Activated B cell treated with CpG ODN at 0.5 μM for 24 hours (primary cell): ENCODE measurements around the gene ZNF655. TPM values are rescaled to one million over a fixed set of nuclear protein-coding genes. Genes with fewer than 3 reads are reported as not detected.
"Not testable (repeated sequence)": the region's sequence is repeated elsewhere in the genome, so short reads cannot be mapped to it uniquely, and the experiment has no call there.

Experiments
- ATAC-seq: fragments of 200-7000 bp; cut with Tn5 transposase; one replicate; pipeline ENCODE4 v1.10.0; 2021; ENCODE audit warnings: low read depth, mild to moderate bottlenecking, moderate library complexity
- CTCF ChIA-PET: fragments of 350-600 bp; sonication (Branson Sonifier 250); formaldehyde crosslinking; loops from one replicate; lab custom pipeline; 2021; ENCODE audit warnings: antibody characterized with exemption; lab: Charles Lee
- POLR2A ChIA-PET: fragments of 350-600 bp; sonication (Branson Sonifier 250); formaldehyde crosslinking; loops from one replicate; lab custom pipeline; 2021; ENCODE audit warnings: antibody characterized with exemption; lab: Charles Lee
- DNase-seq: peaks from one replicate; pipeline ENCODE4 v3.0.0; 2022
- H3K27ac Mint-ChIP-seq: one replicate; pipeline ENCODE4 v1.8.0; 2020; ENCODE audit warnings: mixed read lengths
- H3K27me3 Mint-ChIP-seq: one replicate; pipeline ENCODE4 v1.8.0; 2021; ENCODE audit warnings: mixed read lengths
- H3K36me3 Mint-ChIP-seq: one replicate; pipeline ENCODE4 v1.8.0; 2021; ENCODE audit warnings: low read depth, mixed read lengths
- H3K4me1 Mint-ChIP-seq: one replicate; pipeline ENCODE4 v1.8.0; 2021; ENCODE audit warnings: mixed read lengths
- H3K4me3 Mint-ChIP-seq: one replicate; pipeline ENCODE4 v1.8.0; 2020; ENCODE audit warnings: mild to moderate bottlenecking, mixed read lengths
- H3K9me3 Mint-ChIP-seq: one replicate; pipeline ENCODE4 v1.8.0; 2020; ENCODE audit warnings: mixed read lengths
- intact Hi-C: fragments of 100-400 bp; cut with micrococcal nuclease; formaldehyde crosslinking; loops from one replicate; pipeline ENCODE4 v1.15.1; 2024
- total RNA-seq: library from RNA; stranded (reverse); gene quantifications from 2 replicates; pipeline ENCODE4 v1.2.3, GENCODE V29; 2022
- TF ChIP-seq, protein P1 (sequence below): fragments of 200-600 bp; IDR thresholded peaks from one replicate; pipeline ENCODE4 v1.8.0; 2022; ENCODE audit warnings: antibody characterized with exemption, mild to moderate bottlenecking

The ZNF655 gene
- total RNA-seq, 1 donor from 2014 or later: 116 TPM

GRCh38 chr7:99573257-99573656, 14.8 kb downstream of the ZNF655 start:
- DNase-seq (no peak), ATAC-seq (no peak)
- H3K4me3 Mint-ChIP-seq: no peak overlapping the region
- H3K9me3 Mint-ChIP-seq: no peaks in the 10 kb centered on the region
- no peak overlapping the region for H3K27ac Mint-ChIP-seq
- peaks cover 47% of the 10 kb centered on the region for H3K36me3 Mint-ChIP-seq
- H3K4me1 Mint-ChIP-seq: peaks cover 9% of the 10 kb centered on the region
- TF ChIP-seq, protein P1, sequence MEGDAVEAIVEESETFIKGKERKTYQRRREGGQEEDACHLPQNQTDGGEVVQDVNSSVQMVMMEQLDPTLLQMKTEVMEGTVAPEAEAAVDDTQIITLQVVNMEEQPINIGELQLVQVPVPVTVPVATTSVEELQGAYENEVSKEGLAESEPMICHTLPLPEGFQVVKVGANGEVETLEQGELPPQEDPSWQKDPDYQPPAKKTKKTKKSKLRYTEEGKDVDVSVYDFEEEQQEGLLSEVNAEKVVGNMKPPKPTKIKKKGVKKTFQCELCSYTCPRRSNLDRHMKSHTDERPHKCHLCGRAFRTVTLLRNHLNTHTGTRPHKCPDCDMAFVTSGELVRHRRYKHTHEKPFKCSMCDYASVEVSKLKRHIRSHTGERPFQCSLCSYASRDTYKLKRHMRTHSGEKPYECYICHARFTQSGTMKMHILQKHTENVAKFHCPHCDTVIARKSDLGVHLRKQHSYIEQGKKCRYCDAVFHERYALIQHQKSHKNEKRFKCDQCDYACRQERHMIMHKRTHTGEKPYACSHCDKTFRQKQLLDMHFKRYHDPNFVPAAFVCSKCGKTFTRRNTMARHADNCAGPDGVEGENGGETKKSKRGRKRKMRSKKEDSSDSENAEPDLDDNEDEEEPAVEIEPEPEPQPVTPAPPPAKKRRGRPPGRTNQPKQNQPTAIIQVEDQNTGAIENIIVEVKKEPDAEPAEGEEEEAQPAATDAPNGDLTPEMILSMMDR: no peak
- intact Hi-C loops: no loop called here
- no peaks in the 10 kb centered on the region for H3K27me3 Mint-ChIP-seq
- CTCF ChIA-PET: no interaction called here
- POLR2A ChIA-PET: no interaction called here

GRCh38 chr7:99576251-99576650, 17.8 kb downstream of the ZNF655 start:
- TF ChIP-seq, protein P1: no peak
- no peaks in the 10 kb centered on the region for H3K27me3 Mint-ChIP-seq
- H3K9me3 Mint-ChIP-seq: no peaks in the 10 kb centered on the region
- intact Hi-C loops: no loop called here
- DNase-seq: no peak
- ATAC-seq: no peak
- no peak overlapping the region for H3K4me3 Mint-ChIP-seq
- H3K27ac Mint-ChIP-seq: no peak overlapping the region
- peaks cover 32% of the 10 kb centered on the region for H3K4me1 Mint-ChIP-seq
- POLR2A ChIA-PET: no interaction called here
- CTCF ChIA-PET: no interaction called here
- peaks cover 30% of the 10 kb centered on the region for H3K36me3 Mint-ChIP-seq

DNA sequence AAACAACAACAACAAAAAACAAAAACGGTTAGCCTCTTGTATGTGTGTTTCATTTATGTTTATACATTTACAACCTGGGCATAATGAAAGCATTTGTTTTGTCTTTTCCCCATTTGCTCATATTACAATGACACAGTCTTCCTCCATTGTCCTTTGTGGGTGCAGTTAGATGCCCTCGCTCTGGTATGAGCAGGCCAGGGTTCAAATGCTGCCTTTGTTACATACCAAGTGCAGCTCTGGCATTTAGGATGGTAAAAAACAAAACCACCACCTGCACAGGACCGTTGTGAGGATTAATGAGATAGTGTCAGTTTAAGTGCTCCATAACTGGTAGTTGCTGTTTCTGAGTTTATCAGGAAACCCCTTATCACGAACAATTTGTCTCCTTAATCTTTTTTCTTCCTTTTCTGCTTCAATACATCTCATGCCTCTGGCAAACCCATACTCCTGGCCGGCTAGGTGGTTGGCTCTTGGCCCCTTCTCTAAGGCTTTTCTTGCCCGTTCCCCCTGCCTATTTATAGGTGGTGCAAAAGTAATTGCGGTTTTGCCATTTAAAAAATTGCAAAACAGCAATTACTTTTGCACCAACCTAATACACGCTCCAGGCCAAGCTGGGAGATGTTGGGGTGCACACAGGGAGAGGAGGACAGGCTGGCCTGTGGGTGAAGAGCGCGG, 21.0 kb downstream of the ZNF655 start:
- H3K27me3 Mint-ChIP-seq: no peaks in the 10 kb centered on the region
- DNase-seq: no peak
- no peaks in the 10 kb centered on the region for H3K9me3 Mint-ChIP-seq
- intact Hi-C loops: no loop called here
- POLR2A ChIA-PET: interaction anchor here (0.6 kb wide), 1 partner anchor 163 kb away, joined by 3 read pairs; no protein-coding TSS in a partner anchor
- ATAC-seq: no peak
- H3K36me3 Mint-ChIP-seq: peaks cover 2% of the 10 kb centered on the region
- H3K4me3 Mint-ChIP-seq: peak overlapping the region; percentile 90
- H3K4me1 Mint-ChIP-seq: peaks cover 33% of the 10 kb centered on the region
- TF ChIP-seq, protein P1: no peak
- no peak overlapping the region for H3K27ac Mint-ChIP-seq
- CTCF ChIA-PET: interaction anchor here (1.0 kb wide), 1 partner anchor 54 kb away, joined by 3 read pairs; no protein-coding TSS in a partner anchor

DNA sequence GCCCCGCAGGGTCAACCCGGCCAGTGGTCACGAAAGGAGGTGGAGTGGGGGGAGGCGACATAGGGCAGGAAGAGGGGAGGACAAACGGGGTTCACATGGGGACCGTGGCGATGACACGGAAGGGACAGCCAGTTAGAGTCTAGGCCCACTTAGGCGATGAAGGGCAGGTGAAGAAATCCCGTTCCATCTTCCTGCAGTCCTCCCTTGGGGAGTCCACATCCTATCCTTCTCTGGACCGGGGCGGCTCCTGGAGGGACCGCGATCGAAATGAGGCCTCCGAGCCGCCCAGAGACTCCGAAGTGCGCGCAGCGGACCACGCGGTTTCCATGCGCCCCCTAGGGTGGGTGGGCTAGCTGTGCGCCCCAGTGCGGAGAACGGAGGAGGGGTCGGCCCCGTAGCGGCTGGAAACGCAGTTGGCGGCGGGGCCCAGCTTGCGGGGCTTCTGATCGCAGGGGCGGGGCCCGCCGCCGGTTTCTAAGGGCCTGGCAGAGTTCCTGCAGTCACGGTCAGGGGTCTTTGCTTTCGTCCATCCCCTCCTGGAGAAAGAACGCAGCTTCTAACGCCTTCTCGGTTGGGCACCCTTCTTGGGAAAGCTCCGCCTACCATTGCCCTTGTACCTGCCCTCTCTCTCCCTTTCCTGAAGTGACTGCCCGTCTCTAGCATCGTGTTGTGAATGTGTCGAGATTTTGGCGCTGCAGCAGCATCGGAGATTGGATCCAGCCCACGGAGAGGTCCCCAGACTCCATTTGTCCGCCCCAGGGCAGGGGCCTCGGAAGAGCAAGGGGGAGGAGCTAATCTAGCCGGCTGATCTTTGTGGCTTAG, 21.7 kb downstream of the ZNF655 start:
- intact Hi-C loops: no loop called here
- Mint-ChIP-seq H3K27me3 (no peaks in the 10 kb centered on the region), H3K27ac (peak overlapping the region; percentile 50), H3K4me1 (peaks cover 33% of the 10 kb centered on the region), H3K36me3 (no peaks in the 10 kb centered on the region), H3K9me3 (no peaks in the 10 kb centered on the region), H3K4me3 (peak overlapping the region; percentile 90)
- ChIA-PET POLR2A (interaction anchor here (0.6 to 1.3 kb wide), 3 partner anchors 21 to 163 kb away, joined by 3 to 7 read pairs (median 3); partner anchors contain the start of gene ZNF655), CTCF (interaction anchor here (1.0 kb wide), 1 partner anchor 55 kb away, joined by 3 read pairs; no protein-coding TSS in a partner anchor)
- TF ChIP-seq, protein P1: no peak
- peak; percentile 79 for ATAC-seq
- DNase-seq: peak; percentile 42

GRCh38 chr7:99580778-99581332, 22.4 kb downstream of the ZNF655 start:
- H3K36me3 Mint-ChIP-seq, DNase-seq, intact Hi-C loops, H3K27me3 Mint-ChIP-seq, H3K9me3 Mint-ChIP-seq, ATAC-seq: not testable (repeated sequence)
- Mint-ChIP-seq H3K4me1 (peaks cover 33% of the 10 kb centered on the region), H3K4me3 (peak overlapping the region; percentile 90), H3K27ac (peak overlapping the region; percentile 50)
- ChIA-PET CTCF (interaction anchor here (1.0 kb wide), 1 partner anchor 56 kb away, joined by 3 read pairs; no protein-coding TSS in a partner anchor), POLR2A (interaction anchor here (0.6 to 1.3 kb wide), 4 partner anchors 22 to 502 kb away, joined by 3 to 20 read pairs (median 5); partner anchors contain the start of gene ZNF655)
